ELR (cell line): ENCODE measurements around the gene SPI1.
A peak's percentile ranks its signal among the peaks of the same experiment; 100 is the strongest.

Source experiments
- DNase-seq: peaks from one replicate; pipeline ENCODE4 v3.0.0-alpha.2; 2015; ENCODE audit warnings: low read depth

Gene SPI1

GRCh38 chr11:47358731-47359051, 19.7 kb downstream of the SPI1 start:
- no peak for DNase-seq

- DNase-seq, result no peak
Measured at GRCh38 chr11:47357985-47358730, 20.2 kb downstream of the SPI1 start.

- no peak for DNase-seq
Measured at GRCh38 chr11:47356998-47357329, 21.4 kb downstream of the SPI1 start.

- no peak for DNase-seq
Measured at GRCh38 chr11:47356129-47356997, 22.0 kb downstream of the SPI1 start.

- peak; percentile 94 for DNase-seq
Measured at GRCh38 chr11:47355283-47356128, 22.8 kb downstream of the SPI1 start.

- DNase-seq, result no peak
Measured at GRCh38 chr11:47354913-47355282, 23.4 kb downstream of the SPI1 start.

- no peak for DNase-seq
Measured at GRCh38 chr11:47353978-47354774, 24.2 kb downstream of the SPI1 start.

GRCh38 chr11:47352556-47352955, 25.8 kb downstream of the SPI1 start, which contains the start of gene MYBPC3:
Gene MYBPC3 (minus strand): TSS chr11:47352702. CDS start chr11:47352647, 55 bp downstream.
- DNase-seq, result no peak

GRCh38 chr11:47351156-47352126, 26.9 kb downstream of the SPI1 start:
- no peak for DNase-seq

- no peak for DNase-seq
Measured at GRCh38 chr11:47350315-47350714, 28.0 kb downstream of the SPI1 start.

- no peak for DNase-seq
Measured at GRCh38 chr11:47349521-47350095, 28.7 kb downstream of the SPI1 start.

- peak; percentile 58 for DNase-seq
Measured at GRCh38 chr11:47348859-47349258, 29.5 kb downstream of the SPI1 start.

GRCh38 chr11:47348131-47348802, 30.1 kb downstream of the SPI1 start:
- DNase-seq, result no peak

- DNase-seq, result no peak
Measured at GRCh38 chr11:47347137-47347536, 31.2 kb downstream of the SPI1 start.

- DNase-seq, result no peak
Measured at GRCh38 chr11:47345890-47346563, 32.3 kb downstream of the SPI1 start.

- no peak for DNase-seq
Measured at GRCh38 chr11:47342854-47343253, 35.5 kb downstream of the SPI1 start.

GRCh38 chr11:47342036-47342803, 36.1 kb downstream of the SPI1 start:
- no peak for DNase-seq
